H9 (cell line): ENCODE data around the gene TBC1D8. TPM values are rescaled to one million over a fixed set of nuclear protein-coding genes. Genes with fewer than 3 reads are reported as not detected.

Source experiments
- DNase-seq: peaks from one replicate; pipeline ENCODE4 v3.0.0-alpha.2; 2017
- H2AFZ ChIP-seq: one replicate; pipeline ENCODE4 v1.6.1; 2013; ENCODE audit warnings: mild to moderate bottlenecking, low read length, control low read depth, moderate library complexity
- H2AK5ac ChIP-seq: 2 replicates; pipeline ENCODE4 v1.6.1; 2013; ENCODE audit warnings: low read length, control low read depth, mixed read lengths; ENCODE audit not compliant: insufficient read length
- H2BK120ac ChIP-seq: one replicate; pipeline ENCODE4 v1.6.1; 2013; ENCODE audit warnings: low read depth, mild to moderate bottlenecking, low read length, control low read depth, inconsistent platforms; ENCODE audit not compliant: poor library complexity, severe bottlenecking
- H2BK12ac ChIP-seq: 2 replicates; pipeline ENCODE4 v1.6.1; 2013; ENCODE audit warnings: low read length, control low read depth, mixed read lengths, low read depth; ENCODE audit not compliant: insufficient read length
- H2BK15ac ChIP-seq: 2 replicates; pipeline ENCODE4 v1.6.1; 2013; ENCODE audit warnings: low read depth, low read length, control low read depth
- H2BK20ac ChIP-seq: one replicate; pipeline ENCODE4 v1.6.1; 2013; ENCODE audit warnings: low read depth, mild to moderate bottlenecking, low read length, control low read depth, inconsistent platforms; ENCODE audit not compliant: poor library complexity, severe bottlenecking
- H2BK5ac ChIP-seq: 2 replicates; pipeline ENCODE4 v1.6.1; 2013; ENCODE audit warnings: low read length, control low read depth, mixed read lengths; ENCODE audit not compliant: insufficient read length
- H3K14ac ChIP-seq: 2 replicates; pipeline ENCODE4 v1.6.1; 2013; ENCODE audit warnings: low read length, control low read depth; ENCODE audit not compliant: insufficient read depth
- H3K18ac ChIP-seq: 2 replicates; pipeline ENCODE4 v1.6.1; 2013; ENCODE audit warnings: low read depth, mild to moderate bottlenecking, mixed read lengths, low read length, control low read depth; ENCODE audit not compliant: insufficient read length
- H3K23ac ChIP-seq: 2 replicates; pipeline ENCODE4 v1.6.1; 2013; ENCODE audit warnings: low read length, control low read depth, mixed read lengths, low read depth; ENCODE audit not compliant: insufficient read length
- H3K23me2 ChIP-seq: 2 replicates; pipeline ENCODE4 v1.6.1; 2013; ENCODE audit warnings: low read depth, mild to moderate bottlenecking, mixed read lengths, low read length, control low read depth; ENCODE audit not compliant: insufficient read length, poor library complexity, severe bottlenecking
- H3K27ac ChIP-seq: 2 replicates; pipeline ENCODE4 v1.5.1; 2013; ENCODE audit warnings: low read length, control low read depth, mixed read lengths, low read depth; ENCODE audit not compliant: insufficient read length
- H3K27me3 ChIP-seq: 2 replicates; pipeline ENCODE4 v1.6.1; 2013; ENCODE audit warnings: low read length, control low read depth, inconsistent platforms; ENCODE audit not compliant: insufficient read depth
- H3K4ac ChIP-seq: 2 replicates; pipeline ENCODE4 v1.6.1; 2013; ENCODE audit warnings: low read depth, mild to moderate bottlenecking, control low read depth, inconsistent platforms, low read length, moderate library complexity
- H3K4me1 ChIP-seq: 2 replicates; pipeline ENCODE4 v1.6.1; 2013; ENCODE audit warnings: low read length, control low read depth, inconsistent platforms; ENCODE audit not compliant: insufficient read depth
- H3K4me2 ChIP-seq: 2 replicates; pipeline ENCODE4 v1.6.1; 2013; ENCODE audit warnings: low read length, control low read depth, mixed read lengths; ENCODE audit not compliant: insufficient read length, insufficient read depth
- H3K56ac ChIP-seq: 2 replicates; pipeline ENCODE4 v1.6.1; 2013; ENCODE audit warnings: low read depth, mild to moderate bottlenecking, mixed read lengths, low read length, control low read depth; ENCODE audit not compliant: insufficient read length
- H3K79me1 ChIP-seq: 2 replicates; pipeline ENCODE4 v1.6.1; 2013; ENCODE audit warnings: low read depth, mild to moderate bottlenecking, moderate library complexity, low read length, control low read depth, inconsistent platforms; ENCODE audit not compliant: insufficient read depth, poor library complexity, severe bottlenecking
- H3K79me2 ChIP-seq: 2 replicates; pipeline ENCODE4 v1.6.1; 2013; ENCODE audit warnings: low read length, control low read depth, inconsistent platforms; ENCODE audit not compliant: insufficient read depth
- H3K9ac ChIP-seq: 2 replicates; pipeline ENCODE4 v1.6.1; 2013; ENCODE audit warnings: low read length, control low read depth, mixed read lengths; ENCODE audit not compliant: insufficient read length; ENCODE audit errors: extremely low read depth
- H3K9me3 ChIP-seq: one replicate; pipeline ENCODE4 v1.6.1; 2013; ENCODE audit warnings: low read depth, low read length, inconsistent platforms; ENCODE audit not compliant: control insufficient read depth
- H3T11ph ChIP-seq: one replicate; pipeline ENCODE4 v1.6.1; 2013; ENCODE audit warnings: mild to moderate bottlenecking, low read length, control low read depth, inconsistent platforms
- H4K20me1 ChIP-seq: one replicate; pipeline ENCODE4 v1.6.1; 2013; ENCODE audit not compliant: control insufficient read depth, insufficient read length, insufficient read depth
- H4K5ac ChIP-seq: 2 replicates; pipeline ENCODE4 v1.6.1; 2013; ENCODE audit warnings: low read depth, mild to moderate bottlenecking, mixed read lengths, low read length, control low read depth; ENCODE audit not compliant: insufficient read length
- H4K8ac ChIP-seq: replicated peaks from 2 replicates; pipeline ENCODE4 v1.6.1; 2013; ENCODE audit warnings: low read length, control low read depth, mixed read lengths, low read depth; ENCODE audit not compliant: insufficient read length
- H4K91ac ChIP-seq: 2 replicates; pipeline ENCODE4 v1.6.1; 2013; ENCODE audit warnings: low read depth, mild to moderate bottlenecking, moderate library complexity, mixed read lengths, low read length, control low read depth; ENCODE audit not compliant: insufficient read length
- H3K27ac Mint-ChIP-seq, 3 experiments: 2 replicates in 2 of 3; 3 replicates in 1 of 3; pipeline ENCODE4 v1.8.0; 2020 to 2021; ENCODE audit warnings: mixed read lengths in 3 of 3, mild to moderate bottlenecking in 1 of 3, moderate library complexity in 1 of 3
- H3K27me3 Mint-ChIP-seq: 2 replicates; pipeline ENCODE4 v1.8.0; 2021; ENCODE audit warnings: low read depth, mild to moderate bottlenecking, moderate library complexity, mixed read lengths
- H3K36me3 Mint-ChIP-seq, 3 experiments: 2 replicates in 2 of 3; 3 replicates in 1 of 3; pipeline ENCODE4 v1.8.0; 2020 to 2021; ENCODE audit warnings: low read depth in 3 of 3, mixed read lengths in 3 of 3; ENCODE audit not compliant: insufficient read depth in 1 of 3
- H3K4me1 Mint-ChIP-seq, 2 experiments: 2 replicates each; pipeline ENCODE4 v1.8.0; 2020; ENCODE audit warnings: mixed read lengths in 2 of 2
- H3K4me3 Mint-ChIP-seq, 2 experiments: 2 replicates in 1 of 2; 3 replicates in 1 of 2; pipeline ENCODE4 v1.8.0; 2020 to 2021; ENCODE audit warnings: mild to moderate bottlenecking in 2 of 2, mixed read lengths in 2 of 2, moderate library complexity in 1 of 2
- H3K9me3 Mint-ChIP-seq, 2 experiments: 2 replicates in 1 of 2; 3 replicates in 1 of 2; pipeline ENCODE4 v1.8.0; 2020; ENCODE audit warnings: mild to moderate bottlenecking in 2 of 2, mixed read lengths in 2 of 2, moderate library complexity in 1 of 2
- WGBS: extraction: QIAGEN DNeasy Blood & Tissue Kit; methylation state at CpG from one replicate; pipeline ENCODE4 v1.1.7; 2013; ENCODE audit warnings: missing lambda C conversion rate, low lambda C conversion rate, mixed read lengths; ENCODE audit not compliant: insufficient read length; ENCODE audit errors: extremely low coverage; 5-methylcytosine and 5-hydroxymethylcytosine counted together
- total RNA-seq: library from RNA; stranded (reverse); gene quantifications from 2 replicates; pipeline ENCODE4 v1.2.1, GENCODE V29; 2021
- TF ChIP-seq, protein P1 (sequence below): fragments of 200-600 bp; sonication (generic); conservative IDR thresholded peaks from 3 replicates; pipeline ENCODE4 v1.8.0; 2021; ENCODE audit warnings: antibody characterized with exemption, mild to moderate bottlenecking

TBC1D8 gene
- total RNA-seq, 1 experiment from 2014 or later: 16.6 TPM

DNA sequence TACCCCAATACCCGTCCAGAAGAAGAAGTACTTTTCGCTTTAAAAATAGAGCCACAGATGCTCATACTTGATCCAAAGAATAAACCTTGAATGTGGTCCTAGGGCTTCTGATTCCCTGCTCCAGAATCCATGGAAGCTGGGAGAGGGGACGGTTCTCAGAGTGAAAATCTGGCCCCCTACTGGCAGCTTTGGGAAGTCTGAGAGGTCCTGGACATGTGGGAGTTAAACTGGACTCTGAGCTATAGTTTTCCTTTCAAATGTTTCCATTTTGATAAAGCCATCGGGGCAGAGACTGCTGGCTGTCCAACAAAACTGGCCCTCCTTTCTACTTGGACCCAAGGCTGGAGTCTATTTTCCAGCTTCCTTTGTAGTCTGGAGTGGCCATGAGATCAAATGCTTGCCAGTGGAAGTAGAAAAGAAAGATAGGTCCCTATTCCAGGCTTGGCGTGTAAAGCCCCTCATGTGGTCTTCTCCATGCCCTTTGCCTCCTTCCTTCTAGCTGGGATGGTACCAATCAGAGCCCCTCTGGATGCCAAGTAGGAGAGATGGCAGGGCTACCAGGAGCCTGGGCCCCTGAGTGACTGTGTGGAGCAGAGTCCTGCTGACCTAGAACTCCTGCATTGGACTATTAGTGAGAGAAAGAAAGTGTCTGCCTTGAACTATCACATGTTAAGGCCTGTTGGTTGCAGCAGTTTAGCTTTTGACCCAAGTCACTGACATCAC, 37.7 kb upstream of the TBC1D8 start:
- H3K27me3 Mint-ChIP-seq: no peaks in the 10 kb centered on the region; the same call in 1 of the 2 replicates
- DNase-seq: peak; percentile 64
- peaks cover 31 to 33% of the 10 kb centered on the region in 2 experiments for H3K4me1 Mint-ChIP-seq
- Histone ChIP-seq H3K9me3 (no peaks in the 10 kb centered on the region), H2AFZ (no peak overlapping the region), H3K23me2 (no peaks in the 10 kb centered on the region), H3K4me1 (0 out of 2 replicates have a peak, but pooled peaks cover 2% of the 10 kb centered on the region), H3K23ac (no peak overlapping the region), H3K4me2 (no peak overlapping the region), H4K20me1 (no peaks in the 10 kb centered on the region), H3K4ac (no peak overlapping the region), H2AK5ac (no peak overlapping the region), H3K56ac (no peak overlapping the region), H3K79me2 (no peaks in the 10 kb centered on the region), H2BK20ac (no peak overlapping the region), H2BK12ac (no peak overlapping the region), H3K79me1 (no peaks in the 10 kb centered on the region), H4K91ac (no peak overlapping the region), H3K27ac (no peak overlapping the region), H3K9ac (no peak overlapping the region), H2BK5ac (no peak overlapping the region), H2BK120ac (no peak overlapping the region), H3T11ph (no peak overlapping the region), H2BK15ac (no peak overlapping the region), H3K14ac (no peak overlapping the region), H3K18ac (no peak overlapping the region), H3K27me3 (no peaks in the 10 kb centered on the region), H4K5ac (no peak overlapping the region), H4K8ac (no peak overlapping the region)
- TF ChIP-seq, protein P1, sequence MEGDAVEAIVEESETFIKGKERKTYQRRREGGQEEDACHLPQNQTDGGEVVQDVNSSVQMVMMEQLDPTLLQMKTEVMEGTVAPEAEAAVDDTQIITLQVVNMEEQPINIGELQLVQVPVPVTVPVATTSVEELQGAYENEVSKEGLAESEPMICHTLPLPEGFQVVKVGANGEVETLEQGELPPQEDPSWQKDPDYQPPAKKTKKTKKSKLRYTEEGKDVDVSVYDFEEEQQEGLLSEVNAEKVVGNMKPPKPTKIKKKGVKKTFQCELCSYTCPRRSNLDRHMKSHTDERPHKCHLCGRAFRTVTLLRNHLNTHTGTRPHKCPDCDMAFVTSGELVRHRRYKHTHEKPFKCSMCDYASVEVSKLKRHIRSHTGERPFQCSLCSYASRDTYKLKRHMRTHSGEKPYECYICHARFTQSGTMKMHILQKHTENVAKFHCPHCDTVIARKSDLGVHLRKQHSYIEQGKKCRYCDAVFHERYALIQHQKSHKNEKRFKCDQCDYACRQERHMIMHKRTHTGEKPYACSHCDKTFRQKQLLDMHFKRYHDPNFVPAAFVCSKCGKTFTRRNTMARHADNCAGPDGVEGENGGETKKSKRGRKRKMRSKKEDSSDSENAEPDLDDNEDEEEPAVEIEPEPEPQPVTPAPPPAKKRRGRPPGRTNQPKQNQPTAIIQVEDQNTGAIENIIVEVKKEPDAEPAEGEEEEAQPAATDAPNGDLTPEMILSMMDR: peak; percentile 79
- H3K9me3 Mint-ChIP-seq: peaks cover 2 to 3% of the 10 kb centered on the region in 2 experiments; a peak in 1 of 5 replicates
- no peak overlapping the region for H3K4me3 Mint-ChIP-seq
- no peak overlapping the region for H3K27ac Mint-ChIP-seq
- peaks cover 0 to 2% (median 0%) of the 10 kb centered on the region in 3 experiments; a peak in 2 of 7 replicates for H3K36me3 Mint-ChIP-seq
- WGBS: no CpG with 5 or more reads among the region's 5 CpGs
